ENCODE measurements around the gene TRPM4.

TRPM4 gene

GRCh38 chr19:49155005-49155819, 2.4 kb upstream of the TRPM4 start, which contains the start of gene HRC:
Gene HRC, minus strand, starts transcription at chr19:49155396. Its CDS starts 159 bp downstream, at chr19:49155237.
- Histone ChIP-seq H3K27ac (ENCODE audit: low read length) (no peak within 1 kb of the TSS), H3K4me3 (ENCODE audit: low read length) (no peak within 1 kb of the TSS), H3K9me3 (ENCODE audit: control insufficient read depth, low read depth, low read length) (no peaks in the 10 kb centered on the region), H3K9ac (ENCODE audit: low read length) (no peak within 1 kb of the TSS), H3K27me3 (ENCODE audit: control insufficient read depth, insufficient read depth, low read length) (peaks cover 32% of the 10 kb centered on the region), H3K36me3 (ENCODE audit: control insufficient read depth, low read depth, low read length) (no peaks in the 10 kb centered on the region), H3K4me1 (ENCODE audit: control insufficient read depth, low read depth, low read length) (peaks cover 12% of the 10 kb centered on the region)

GRCh38 chr19:49155820-49156346, 1.7 kb upstream of the TRPM4 start:
- no peak overlapping the region for H3K27ac ChIP-seq (ENCODE audit: low read length)
- no peaks in the 10 kb centered on the region for H3K9me3 ChIP-seq (ENCODE audit: control insufficient read depth, low read depth, low read length)
- peaks cover 32% of the 10 kb centered on the region for H3K27me3 ChIP-seq (ENCODE audit: control insufficient read depth, insufficient read depth, low read length)
- H3K4me3 ChIP-seq (ENCODE audit: low read length) = no peak overlapping the region
- H3K9ac ChIP-seq (ENCODE audit: low read length) = no peak overlapping the region
- H3K4me1 ChIP-seq (ENCODE audit: control insufficient read depth, low read depth, low read length) = peaks cover 12% of the 10 kb centered on the region
- H3K36me3 ChIP-seq (ENCODE audit: control insufficient read depth, low read depth, low read length) = no peaks in the 10 kb centered on the region

- Histone ChIP-seq H3K4me1 (ENCODE audit: control insufficient read depth, low read depth, low read length) (peaks cover 8% of the 10 kb centered on the region), H3K36me3 (ENCODE audit: control insufficient read depth, low read depth, low read length) (no peaks in the 10 kb centered on the region), H3K9me3 (ENCODE audit: control insufficient read depth, low read depth, low read length) (no peaks in the 10 kb centered on the region), H3K9ac (ENCODE audit: low read length) (no peak overlapping the region), H3K27ac (ENCODE audit: low read length) (no peak overlapping the region), H3K4me3 (ENCODE audit: low read length) (no peak overlapping the region), H3K27me3 (ENCODE audit: control insufficient read depth, insufficient read depth, low read length) (peaks cover 24% of the 10 kb centered on the region)
Measured at GRCh38 chr19:49160450-49161189, 3.0 kb downstream of the TRPM4 start.

- H3K9ac ChIP-seq (ENCODE audit: low read length) = no peak overlapping the region
- H3K4me3 ChIP-seq (ENCODE audit: low read length) = no peak overlapping the region
- peaks cover 3% of the 10 kb centered on the region for H3K4me1 ChIP-seq (ENCODE audit: control insufficient read depth, low read depth, low read length)
- no peaks in the 10 kb centered on the region for H3K36me3 ChIP-seq (ENCODE audit: control insufficient read depth, low read depth, low read length)
- H3K27me3 ChIP-seq (ENCODE audit: control insufficient read depth, insufficient read depth, low read length) = peaks cover 27% of the 10 kb centered on the region
- H3K9me3 ChIP-seq (ENCODE audit: control insufficient read depth, low read depth, low read length) = no peaks in the 10 kb centered on the region
- H3K27ac ChIP-seq (ENCODE audit: low read length) = no peak overlapping the region
Measured at GRCh38 chr19:49161987-49162386, 4.4 kb downstream of the TRPM4 start.

GRCh38 chr19:49165111-49165750, 7.6 kb downstream of the TRPM4 start:
- Histone ChIP-seq H3K27me3 (ENCODE audit: control insufficient read depth, insufficient read depth, low read length) (peaks cover 19% of the 10 kb centered on the region), H3K4me1 (ENCODE audit: control insufficient read depth, low read depth, low read length) (peaks cover 3% of the 10 kb centered on the region), H3K4me3 (ENCODE audit: low read length) (peak overlapping the region; percentile 51), H3K9me3 (ENCODE audit: control insufficient read depth, low read depth, low read length) (no peaks in the 10 kb centered on the region), H3K9ac (ENCODE audit: low read length) (no peak overlapping the region), H3K36me3 (ENCODE audit: control insufficient read depth, low read depth, low read length) (no peaks in the 10 kb centered on the region), H3K27ac (ENCODE audit: low read length) (no peak overlapping the region)

GRCh38 chr19:49165865-49166301, 8.3 kb downstream of the TRPM4 start:
- H3K36me3 ChIP-seq (ENCODE audit: control insufficient read depth, low read depth, low read length) = no peaks in the 10 kb centered on the region
- peaks cover 3% of the 10 kb centered on the region for H3K4me1 ChIP-seq (ENCODE audit: control insufficient read depth, low read depth, low read length)
- peak overlapping the region; percentile 51 for H3K4me3 ChIP-seq (ENCODE audit: low read length)
- no peaks in the 10 kb centered on the region for H3K9me3 ChIP-seq (ENCODE audit: control insufficient read depth, low read depth, low read length)
- no peak overlapping the region for H3K9ac ChIP-seq (ENCODE audit: low read length)
- H3K27me3 ChIP-seq (ENCODE audit: control insufficient read depth, insufficient read depth, low read length) = peaks cover 19% of the 10 kb centered on the region
- H3K27ac ChIP-seq (ENCODE audit: low read length) = no peak overlapping the region

GRCh38 chr19:49167857-49168409, 10.3 kb downstream of the TRPM4 start:
- H3K27ac ChIP-seq (ENCODE audit: low read length) = no peak overlapping the region
- no peaks in the 10 kb centered on the region for H3K9me3 ChIP-seq (ENCODE audit: control insufficient read depth, low read depth, low read length)
- H3K9ac ChIP-seq (ENCODE audit: low read length) = no peak overlapping the region
- peaks cover 3% of the 10 kb centered on the region for H3K4me1 ChIP-seq (ENCODE audit: control insufficient read depth, low read depth, low read length)
- no peak overlapping the region for H3K4me3 ChIP-seq (ENCODE audit: low read length)
- peaks cover 19% of the 10 kb centered on the region for H3K27me3 ChIP-seq (ENCODE audit: control insufficient read depth, insufficient read depth, low read length)
- no peaks in the 10 kb centered on the region for H3K36me3 ChIP-seq (ENCODE audit: control insufficient read depth, low read depth, low read length)

GRCh38 chr19:49168421-49168820, 10.8 kb downstream of the TRPM4 start:
- H3K27me3 ChIP-seq (ENCODE audit: control insufficient read depth, insufficient read depth, low read length) = peaks cover 19% of the 10 kb centered on the region
- H3K4me3 ChIP-seq (ENCODE audit: low read length) = no peak overlapping the region
- H3K36me3 ChIP-seq (ENCODE audit: control insufficient read depth, low read depth, low read length) = no peaks in the 10 kb centered on the region
- H3K4me1 ChIP-seq (ENCODE audit: control insufficient read depth, low read depth, low read length) = peaks cover 3% of the 10 kb centered on the region
- H3K9ac ChIP-seq (ENCODE audit: low read length) = no peak overlapping the region
- H3K27ac ChIP-seq (ENCODE audit: low read length) = no peak overlapping the region
- H3K9me3 ChIP-seq (ENCODE audit: control insufficient read depth, low read depth, low read length) = no peaks in the 10 kb centered on the region

GRCh38 chr19:49173198-49173597, 15.6 kb downstream of the TRPM4 start:
- no peaks in the 10 kb centered on the region for H3K9me3 ChIP-seq (ENCODE audit: control insufficient read depth, low read depth, low read length)
- H3K36me3 ChIP-seq (ENCODE audit: control insufficient read depth, low read depth, low read length) = no peaks in the 10 kb centered on the region
- H3K4me1 ChIP-seq (ENCODE audit: control insufficient read depth, low read depth, low read length) = no peaks in the 10 kb centered on the region
- no peak overlapping the region for H3K9ac ChIP-seq (ENCODE audit: low read length)
- H3K27me3 ChIP-seq (ENCODE audit: control insufficient read depth, insufficient read depth, low read length) = no peaks in the 10 kb centered on the region
- no peak overlapping the region for H3K4me3 ChIP-seq (ENCODE audit: low read length)
- no peak overlapping the region for H3K27ac ChIP-seq (ENCODE audit: low read length)

- H3K4me1 ChIP-seq (ENCODE audit: control insufficient read depth, low read depth, low read length) = no peaks in the 10 kb centered on the region
- H3K4me3 ChIP-seq (ENCODE audit: low read length) = no peak overlapping the region
- no peak overlapping the region for H3K27ac ChIP-seq (ENCODE audit: low read length)
- no peak overlapping the region for H3K9ac ChIP-seq (ENCODE audit: low read length)
- H3K27me3 ChIP-seq (ENCODE audit: control insufficient read depth, insufficient read depth, low read length) = no peaks in the 10 kb centered on the region
- H3K9me3 ChIP-seq (ENCODE audit: control insufficient read depth, low read depth, low read length) = no peaks in the 10 kb centered on the region
- no peaks in the 10 kb centered on the region for H3K36me3 ChIP-seq (ENCODE audit: control insufficient read depth, low read depth, low read length)
Measured at GRCh38 chr19:49180659-49181058, 23.1 kb downstream of the TRPM4 start.

Measured in iPS-18a (cell line).